H9 (cell line): ENCODE measurements around the gene PTPRF. TPM values are rescaled to one million over a fixed set of nuclear protein-coding genes. Genes with fewer than 3 reads are reported as not detected.

Experiments used
- DNase-seq: peaks from one replicate; pipeline ENCODE4 v3.0.0-alpha.2; 2017
- H2AFZ ChIP-seq: one replicate; pipeline ENCODE4 v1.6.1; 2013; ENCODE audit warnings: mild to moderate bottlenecking, low read length, control low read depth, moderate library complexity
- H2AK5ac ChIP-seq: 2 replicates; pipeline ENCODE4 v1.6.1; 2013; ENCODE audit warnings: low read length, control low read depth, mixed read lengths; ENCODE audit not compliant: insufficient read length
- H2BK120ac ChIP-seq: one replicate; pipeline ENCODE4 v1.6.1; 2013; ENCODE audit warnings: low read depth, mild to moderate bottlenecking, low read length, control low read depth, inconsistent platforms; ENCODE audit not compliant: poor library complexity, severe bottlenecking
- H2BK12ac ChIP-seq: 2 replicates; pipeline ENCODE4 v1.6.1; 2013; ENCODE audit warnings: low read length, control low read depth, mixed read lengths, low read depth; ENCODE audit not compliant: insufficient read length
- H2BK15ac ChIP-seq: 2 replicates; pipeline ENCODE4 v1.6.1; 2013; ENCODE audit warnings: low read depth, low read length, control low read depth
- H2BK20ac ChIP-seq: one replicate; pipeline ENCODE4 v1.6.1; 2013; ENCODE audit warnings: low read depth, mild to moderate bottlenecking, low read length, control low read depth, inconsistent platforms; ENCODE audit not compliant: poor library complexity, severe bottlenecking
- H2BK5ac ChIP-seq: 2 replicates; pipeline ENCODE4 v1.6.1; 2013; ENCODE audit warnings: low read length, control low read depth, mixed read lengths; ENCODE audit not compliant: insufficient read length
- H3K14ac ChIP-seq: 2 replicates; pipeline ENCODE4 v1.6.1; 2013; ENCODE audit warnings: low read length, control low read depth; ENCODE audit not compliant: insufficient read depth
- H3K18ac ChIP-seq: 2 replicates; pipeline ENCODE4 v1.6.1; 2013; ENCODE audit warnings: low read depth, mild to moderate bottlenecking, mixed read lengths, low read length, control low read depth; ENCODE audit not compliant: insufficient read length
- H3K23ac ChIP-seq: 2 replicates; pipeline ENCODE4 v1.6.1; 2013; ENCODE audit warnings: low read length, control low read depth, mixed read lengths, low read depth; ENCODE audit not compliant: insufficient read length
- H3K23me2 ChIP-seq: 2 replicates; pipeline ENCODE4 v1.6.1; 2013; ENCODE audit warnings: low read depth, mild to moderate bottlenecking, mixed read lengths, low read length, control low read depth; ENCODE audit not compliant: insufficient read length, poor library complexity, severe bottlenecking
- H3K27ac ChIP-seq: 2 replicates; pipeline ENCODE4 v1.5.1; 2013; ENCODE audit warnings: low read length, control low read depth, mixed read lengths, low read depth; ENCODE audit not compliant: insufficient read length
- H3K27me3 ChIP-seq: 2 replicates; pipeline ENCODE4 v1.6.1; 2013; ENCODE audit warnings: low read length, control low read depth, inconsistent platforms; ENCODE audit not compliant: insufficient read depth
- H3K4ac ChIP-seq: 2 replicates; pipeline ENCODE4 v1.6.1; 2013; ENCODE audit warnings: low read depth, mild to moderate bottlenecking, control low read depth, inconsistent platforms, low read length, moderate library complexity
- H3K4me1 ChIP-seq: 2 replicates; pipeline ENCODE4 v1.6.1; 2013; ENCODE audit warnings: low read length, control low read depth, inconsistent platforms; ENCODE audit not compliant: insufficient read depth
- H3K4me2 ChIP-seq: 2 replicates; pipeline ENCODE4 v1.6.1; 2013; ENCODE audit warnings: low read length, control low read depth, mixed read lengths; ENCODE audit not compliant: insufficient read length, insufficient read depth
- H3K56ac ChIP-seq: 2 replicates; pipeline ENCODE4 v1.6.1; 2013; ENCODE audit warnings: low read depth, mild to moderate bottlenecking, mixed read lengths, low read length, control low read depth; ENCODE audit not compliant: insufficient read length
- H3K79me1 ChIP-seq: 2 replicates; pipeline ENCODE4 v1.6.1; 2013; ENCODE audit warnings: low read depth, mild to moderate bottlenecking, moderate library complexity, low read length, control low read depth, inconsistent platforms; ENCODE audit not compliant: insufficient read depth, poor library complexity, severe bottlenecking
- H3K79me2 ChIP-seq: 2 replicates; pipeline ENCODE4 v1.6.1; 2013; ENCODE audit warnings: low read length, control low read depth, inconsistent platforms; ENCODE audit not compliant: insufficient read depth
- H3K9ac ChIP-seq: 2 replicates; pipeline ENCODE4 v1.6.1; 2013; ENCODE audit warnings: low read length, control low read depth, mixed read lengths; ENCODE audit not compliant: insufficient read length; ENCODE audit errors: extremely low read depth
- H3K9me3 ChIP-seq: one replicate; pipeline ENCODE4 v1.6.1; 2013; ENCODE audit warnings: low read depth, low read length, inconsistent platforms; ENCODE audit not compliant: control insufficient read depth
- H3T11ph ChIP-seq: one replicate; pipeline ENCODE4 v1.6.1; 2013; ENCODE audit warnings: mild to moderate bottlenecking, low read length, control low read depth, inconsistent platforms
- H4K20me1 ChIP-seq: one replicate; pipeline ENCODE4 v1.6.1; 2013; ENCODE audit not compliant: control insufficient read depth, insufficient read length, insufficient read depth
- H4K5ac ChIP-seq: 2 replicates; pipeline ENCODE4 v1.6.1; 2013; ENCODE audit warnings: low read depth, mild to moderate bottlenecking, mixed read lengths, low read length, control low read depth; ENCODE audit not compliant: insufficient read length
- H4K8ac ChIP-seq: replicated peaks from 2 replicates; pipeline ENCODE4 v1.6.1; 2013; ENCODE audit warnings: low read length, control low read depth, mixed read lengths, low read depth; ENCODE audit not compliant: insufficient read length
- H4K91ac ChIP-seq: 2 replicates; pipeline ENCODE4 v1.6.1; 2013; ENCODE audit warnings: low read depth, mild to moderate bottlenecking, moderate library complexity, mixed read lengths, low read length, control low read depth; ENCODE audit not compliant: insufficient read length
- H3K27ac Mint-ChIP-seq, 3 experiments: 2 replicates in 2 of 3; 3 replicates in 1 of 3; pipeline ENCODE4 v1.8.0; 2020 to 2021; ENCODE audit warnings: mixed read lengths in 3 of 3, mild to moderate bottlenecking in 1 of 3, moderate library complexity in 1 of 3
- H3K27me3 Mint-ChIP-seq: 2 replicates; pipeline ENCODE4 v1.8.0; 2021; ENCODE audit warnings: low read depth, mild to moderate bottlenecking, moderate library complexity, mixed read lengths
- H3K36me3 Mint-ChIP-seq, 3 experiments: 2 replicates in 2 of 3; 3 replicates in 1 of 3; pipeline ENCODE4 v1.8.0; 2020 to 2021; ENCODE audit warnings: low read depth in 3 of 3, mixed read lengths in 3 of 3; ENCODE audit not compliant: insufficient read depth in 1 of 3
- H3K4me1 Mint-ChIP-seq, 2 experiments: 2 replicates each; pipeline ENCODE4 v1.8.0; 2020; ENCODE audit warnings: mixed read lengths in 2 of 2
- H3K4me3 Mint-ChIP-seq, 2 experiments: 2 replicates in 1 of 2; 3 replicates in 1 of 2; pipeline ENCODE4 v1.8.0; 2020 to 2021; ENCODE audit warnings: mild to moderate bottlenecking in 2 of 2, mixed read lengths in 2 of 2, moderate library complexity in 1 of 2
- H3K9me3 Mint-ChIP-seq, 2 experiments: 2 replicates in 1 of 2; 3 replicates in 1 of 2; pipeline ENCODE4 v1.8.0; 2020; ENCODE audit warnings: mild to moderate bottlenecking in 2 of 2, mixed read lengths in 2 of 2, moderate library complexity in 1 of 2
- WGBS: extraction: QIAGEN DNeasy Blood & Tissue Kit; methylation state at CpG from one replicate; pipeline ENCODE4 v1.1.7; 2013; ENCODE audit warnings: missing lambda C conversion rate, low lambda C conversion rate, mixed read lengths; ENCODE audit not compliant: insufficient read length; ENCODE audit errors: extremely low coverage; 5-methylcytosine and 5-hydroxymethylcytosine counted together
- total RNA-seq: library from RNA; stranded (reverse); gene quantifications from 2 replicates; pipeline ENCODE4 v1.2.1, GENCODE V29; 2021
- TF ChIP-seq, protein P1 (sequence below): fragments of 200-600 bp; sonication (generic); conservative IDR thresholded peaks from 3 replicates; pipeline ENCODE4 v1.8.0; 2021; ENCODE audit warnings: antibody characterized with exemption, mild to moderate bottlenecking

Gene PTPRF
- total RNA-seq, 1 experiment from 2014 or later, result 193 TPM

DNA sequence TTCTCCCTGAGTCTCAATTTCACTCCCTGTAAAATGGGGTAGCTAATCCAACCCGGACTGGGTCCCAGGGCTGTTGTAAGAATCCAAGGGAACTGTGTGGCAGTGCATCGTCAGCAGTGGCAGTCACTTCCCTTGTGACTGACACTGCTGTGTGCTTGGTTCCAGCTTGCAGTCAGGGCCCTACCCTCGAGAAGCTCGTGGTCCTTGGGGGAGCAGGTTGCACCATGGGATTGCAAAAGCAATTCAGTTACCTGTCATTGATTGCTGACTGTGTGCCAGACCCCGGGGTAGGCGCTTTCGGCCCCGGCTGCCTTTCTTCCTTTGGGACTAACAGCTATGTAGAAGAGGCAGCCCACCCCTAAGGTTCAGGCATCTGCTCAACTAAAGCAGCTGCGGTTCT lies 2.9 kb downstream of the PTPRF start:
- Histone ChIP-seq H2AFZ (no peak overlapping the region), H3K79me2 (peaks cover 21% of the 10 kb centered on the region; the same call in 1 of the 2 replicates), H3K27ac (no peak overlapping the region), H3K9ac (no peak overlapping the region), H3K4ac (no peak overlapping the region), H3K18ac (no peak overlapping the region), H3K14ac (no peak overlapping the region), H2BK12ac (no peak overlapping the region), H3K23ac (no peak overlapping the region), H4K8ac (no peak overlapping the region), H3T11ph (no peak overlapping the region), H2BK5ac (no peak overlapping the region), H2BK120ac (no peak overlapping the region), H2BK15ac (no peak overlapping the region), H3K4me2 (no peak overlapping the region), H3K56ac (no peak overlapping the region), H3K23me2 (peaks cover 11% of the 10 kb centered on the region), H3K79me1 (peaks cover 9% of the 10 kb centered on the region), H2BK20ac (no peak overlapping the region), H4K91ac (no peak overlapping the region), H3K4me1 (peaks cover 6% of the 10 kb centered on the region; the same call in 1 of the 2 replicates), H3K27me3 (no peaks in the 10 kb centered on the region; the same call in 1 of the 2 replicates), H3K9me3 (no peaks in the 10 kb centered on the region), H4K5ac (no peak overlapping the region), H4K20me1 (no peaks in the 10 kb centered on the region), H2AK5ac (no peak overlapping the region)
- no peaks in the 10 kb centered on the region; a peak in 2 of 5 replicates for H3K9me3 Mint-ChIP-seq
- peaks cover 21% of the 10 kb centered on the region for H3K27me3 Mint-ChIP-seq
- no peak overlapping the region for H3K27ac Mint-ChIP-seq
- WGBS, result no CpG with 5 or more reads among the region's 9 CpGs
- peak overlapping the region in 1 of 2 experiments; percentile 3; a peak in 1 of 5 replicates for H3K4me3 Mint-ChIP-seq
- DNase-seq, result no peak
- H3K36me3 Mint-ChIP-seq, result peaks cover 9 to 20% (median 17%) of the 10 kb centered on the region in 3 experiments; a peak in 6 of 7 replicates
- TF ChIP-seq, protein P1, sequence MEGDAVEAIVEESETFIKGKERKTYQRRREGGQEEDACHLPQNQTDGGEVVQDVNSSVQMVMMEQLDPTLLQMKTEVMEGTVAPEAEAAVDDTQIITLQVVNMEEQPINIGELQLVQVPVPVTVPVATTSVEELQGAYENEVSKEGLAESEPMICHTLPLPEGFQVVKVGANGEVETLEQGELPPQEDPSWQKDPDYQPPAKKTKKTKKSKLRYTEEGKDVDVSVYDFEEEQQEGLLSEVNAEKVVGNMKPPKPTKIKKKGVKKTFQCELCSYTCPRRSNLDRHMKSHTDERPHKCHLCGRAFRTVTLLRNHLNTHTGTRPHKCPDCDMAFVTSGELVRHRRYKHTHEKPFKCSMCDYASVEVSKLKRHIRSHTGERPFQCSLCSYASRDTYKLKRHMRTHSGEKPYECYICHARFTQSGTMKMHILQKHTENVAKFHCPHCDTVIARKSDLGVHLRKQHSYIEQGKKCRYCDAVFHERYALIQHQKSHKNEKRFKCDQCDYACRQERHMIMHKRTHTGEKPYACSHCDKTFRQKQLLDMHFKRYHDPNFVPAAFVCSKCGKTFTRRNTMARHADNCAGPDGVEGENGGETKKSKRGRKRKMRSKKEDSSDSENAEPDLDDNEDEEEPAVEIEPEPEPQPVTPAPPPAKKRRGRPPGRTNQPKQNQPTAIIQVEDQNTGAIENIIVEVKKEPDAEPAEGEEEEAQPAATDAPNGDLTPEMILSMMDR, result no peak
- peaks cover 71 to 77% of the 10 kb centered on the region in 2 experiments for H3K4me1 Mint-ChIP-seq
